Measurements from ENCODE around the gene GAS2L2. TPM values are rescaled to one million over a fixed set of nuclear protein-coding genes. Genes with fewer than 3 reads are reported as not detected.

Gene GAS2L2
- total RNA-seq, 1 experiment from 2014 or later: not detected

- Histone ChIP-seq H3K79me2 (ENCODE audit: low read depth) (no peaks in the 10 kb centered on the region), H3K27me3 (ENCODE audit: insufficient read depth, low read depth) (no peaks in the 10 kb centered on the region), H3K9me3 (ENCODE audit: insufficient read depth, low read depth) (no peaks in the 10 kb centered on the region), H3K4me3 (no peak overlapping the region), H3K9me2 (ENCODE audit: insufficient read depth) (no peaks in the 10 kb centered on the region), H3K27ac (no peak overlapping the region), H3K4me1 (replicated peaks; ENCODE audit: insufficient read depth) (no peaks in the 10 kb centered on the region), H3K36me3 (ENCODE audit: low read depth) (peaks cover 3% of the 10 kb centered on the region; the same call in 1 of the 2 replicates), H3K4me2 (no peak overlapping the region), H4K20me1 (ENCODE audit: insufficient read depth) (no peaks in the 10 kb centered on the region; the same call in 1 of the 2 replicates), H2AFZ (no peak overlapping the region), H3F3A (ENCODE audit: insufficient read depth, low read depth) (no peaks in the 10 kb centered on the region)
- CTCF ChIA-PET: no interaction called here
- no peak for DNase-seq
- BruUV-seq (replicated peaks): no TSS peak
- intact Hi-C loops (cut with micrococcal nuclease; ENCODE audit: unreplicated experiment): no loop called here
- no peak for TF ChIP-seq EZH2 (IDR thresholded peaks at IDR 0.05; ENCODE audit: low read depth)
- TF ChIP-seq CTCF (conservative IDR thresholded peaks at IDR 0.05): no peak
- POLR2A ChIA-PET (ENCODE audit: unreplicated experiment): interaction anchor here (0.7 kb wide), 1 partner anchor 344 kb away, joined by 3 read pairs; no protein-coding TSS in a partner anchor
Observed at GRCh38 chr17:35708951-35709350, 44.1 kb downstream of the GAS2L2 start.

GRCh38 chr17:35708149-35708548 is 44.9 kb downstream of the GAS2L2 start:
- Histone ChIP-seq H4K20me1 (ENCODE audit: insufficient read depth) (no peaks in the 10 kb centered on the region; the same call in 1 of the 2 replicates), H3K79me2 (ENCODE audit: low read depth) (no peaks in the 10 kb centered on the region), H3F3A (ENCODE audit: insufficient read depth, low read depth) (no peaks in the 10 kb centered on the region), H2AFZ (no peak overlapping the region), H3K36me3 (ENCODE audit: low read depth) (peaks cover 3% of the 10 kb centered on the region; the same call in 1 of the 2 replicates), H3K9me2 (ENCODE audit: insufficient read depth) (no peaks in the 10 kb centered on the region), H3K4me2 (no peak overlapping the region), H3K9me3 (ENCODE audit: insufficient read depth, low read depth) (no peaks in the 10 kb centered on the region), H3K4me3 (no peak overlapping the region), H3K4me1 (replicated peaks; ENCODE audit: insufficient read depth) (no peaks in the 10 kb centered on the region), H3K27me3 (ENCODE audit: insufficient read depth, low read depth) (no peaks in the 10 kb centered on the region), H3K27ac (no peak overlapping the region)
- TF ChIP-seq EZH2 (IDR thresholded peaks at IDR 0.05; ENCODE audit: low read depth): no peak
- no peak for TF ChIP-seq CTCF (conservative IDR thresholded peaks at IDR 0.05)
- intact Hi-C loops (cut with micrococcal nuclease; ENCODE audit: unreplicated experiment): no loop called here
- BruUV-seq (replicated peaks): no TSS peak
- CTCF ChIA-PET: no interaction called here
- POLR2A ChIA-PET (ENCODE audit: unreplicated experiment): interaction anchor here (0.6 to 0.7 kb wide), 2 partner anchors 25 to 343 kb away, joined by 3 to 6 read pairs; no protein-coding TSS in a partner anchor
- no peak for DNase-seq

DNA sequence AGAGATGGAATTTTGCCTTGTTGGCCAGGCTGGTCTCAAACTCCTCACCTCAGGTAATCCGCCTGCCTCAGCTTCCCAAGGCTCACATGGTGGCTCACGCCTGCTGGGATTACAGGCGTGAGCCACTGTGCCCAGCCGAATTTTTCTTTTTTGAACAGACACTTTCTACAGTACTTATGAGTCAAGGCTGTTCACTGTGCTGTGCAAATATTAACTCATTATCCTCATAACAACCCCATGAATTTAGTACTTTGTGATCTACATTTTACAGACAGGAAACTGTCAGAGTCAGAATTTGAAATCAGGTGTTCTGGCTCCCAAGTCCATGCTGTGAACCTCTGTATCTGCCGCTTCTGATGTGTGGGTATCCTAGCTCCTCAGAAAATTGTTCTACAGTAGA is 47.3 kb downstream of the GAS2L2 start:
- CTCF ChIA-PET: no interaction called here
- H2AFZ ChIP-seq: no peak overlapping the region
- intact Hi-C loops (cut with micrococcal nuclease; ENCODE audit: unreplicated experiment): no loop called here
- TF ChIP-seq CTCF (conservative IDR thresholded peaks at IDR 0.05) (no peak), EZH2 (IDR thresholded peaks at IDR 0.05; ENCODE audit: low read depth) (no peak)
- no peaks in the 10 kb centered on the region for H3F3A ChIP-seq (ENCODE audit: insufficient read depth, low read depth)
- no peaks in the 10 kb centered on the region; the same call in 1 of the 2 replicates for H4K20me1 ChIP-seq (ENCODE audit: insufficient read depth)
- no peak overlapping the region for H3K4me3 ChIP-seq
- H3K79me2 ChIP-seq (ENCODE audit: low read depth): no peaks in the 10 kb centered on the region
- no peaks in the 10 kb centered on the region for H3K9me2 ChIP-seq (ENCODE audit: insufficient read depth)
- POLR2A ChIA-PET (ENCODE audit: unreplicated experiment): no interaction called here
- no peak for DNase-seq
- H3K9me3 ChIP-seq (ENCODE audit: insufficient read depth, low read depth): no peaks in the 10 kb centered on the region
- no peak overlapping the region for H3K4me2 ChIP-seq
- BruUV-seq (replicated peaks): no TSS peak
- no peaks in the 10 kb centered on the region for H3K27me3 ChIP-seq (ENCODE audit: insufficient read depth, low read depth)
- H3K36me3 ChIP-seq (ENCODE audit: low read depth): peaks cover 3% of the 10 kb centered on the region; the same call in 1 of the 2 replicates
- H3K4me1 ChIP-seq (replicated peaks; ENCODE audit: insufficient read depth): no peaks in the 10 kb centered on the region
- H3K27ac ChIP-seq: no peak overlapping the region

Measured in PC-9 (cell line).